Ishikawa (cell line): ENCODE measurements around the gene SPAG8.
A peak's percentile ranks its signal among the peaks of the same experiment; 100 is the strongest.

ENCODE experiments used
- CEBPB ChIP-seq: IDR thresholded peaks from 2 replicates; pipeline ENCODE4 v1.6.1; 2012
- CREB1 ChIP-seq: IDR thresholded peaks from 2 replicates; pipeline ENCODE4 v1.6.1; 2012; ENCODE audit warnings: low read depth
- EGR1 ChIP-seq: IDR thresholded peaks from 2 replicates; pipeline ENCODE4 v1.6.1; 2012
- EP300 ChIP-seq: IDR thresholded peaks from 2 replicates; pipeline ENCODE4 v1.6.1; 2012; ENCODE audit warnings: borderline replicate concordance
- FOXM1 ChIP-seq: IDR thresholded peaks from 2 replicates; pipeline ENCODE4 v1.6.1; 2012; ENCODE audit warnings: low read depth, borderline replicate concordance
- NFIC ChIP-seq: IDR thresholded peaks from 2 replicates; pipeline ENCODE4 v1.6.1; 2012
- RAD21 ChIP-seq: IDR thresholded peaks from 2 replicates; pipeline ENCODE4 v1.6.1; 2012; ENCODE audit warnings: low read depth
- TAF1 ChIP-seq: IDR thresholded peaks from 2 replicates; pipeline ENCODE4 v1.6.1; 2012; ENCODE audit warnings: low read depth, mild to moderate bottlenecking
- TCF12 ChIP-seq: IDR thresholded peaks from 2 replicates; pipeline ENCODE4 v1.6.1; 2012; ENCODE audit warnings: low read depth
- TEAD4 ChIP-seq: IDR thresholded peaks from 2 replicates; pipeline ENCODE4 v1.6.1; 2012
- YY1 ChIP-seq: IDR thresholded peaks from 2 replicates; pipeline ENCODE4 v1.6.1; 2012; ENCODE audit warnings: low read depth
- ZBTB7A ChIP-seq: IDR thresholded peaks from 2 replicates; pipeline ENCODE4 v1.6.1; 2012; ENCODE audit warnings: low read depth
- TF ChIP-seq, protein P1 (sequence below): IDR thresholded peaks from 2 replicates; pipeline ENCODE4 v1.6.1; 2012
- TF ChIP-seq, protein P2 (sequence below): IDR thresholded peaks from 2 replicates; pipeline ENCODE4 v1.6.1; 2012; ENCODE audit warnings: low read depth, mild to moderate bottlenecking
- TF ChIP-seq, protein P3 (sequence below): IDR thresholded peaks from 2 replicates; pipeline ENCODE4 v1.6.1; 2012

Gene SPAG8

DNA sequence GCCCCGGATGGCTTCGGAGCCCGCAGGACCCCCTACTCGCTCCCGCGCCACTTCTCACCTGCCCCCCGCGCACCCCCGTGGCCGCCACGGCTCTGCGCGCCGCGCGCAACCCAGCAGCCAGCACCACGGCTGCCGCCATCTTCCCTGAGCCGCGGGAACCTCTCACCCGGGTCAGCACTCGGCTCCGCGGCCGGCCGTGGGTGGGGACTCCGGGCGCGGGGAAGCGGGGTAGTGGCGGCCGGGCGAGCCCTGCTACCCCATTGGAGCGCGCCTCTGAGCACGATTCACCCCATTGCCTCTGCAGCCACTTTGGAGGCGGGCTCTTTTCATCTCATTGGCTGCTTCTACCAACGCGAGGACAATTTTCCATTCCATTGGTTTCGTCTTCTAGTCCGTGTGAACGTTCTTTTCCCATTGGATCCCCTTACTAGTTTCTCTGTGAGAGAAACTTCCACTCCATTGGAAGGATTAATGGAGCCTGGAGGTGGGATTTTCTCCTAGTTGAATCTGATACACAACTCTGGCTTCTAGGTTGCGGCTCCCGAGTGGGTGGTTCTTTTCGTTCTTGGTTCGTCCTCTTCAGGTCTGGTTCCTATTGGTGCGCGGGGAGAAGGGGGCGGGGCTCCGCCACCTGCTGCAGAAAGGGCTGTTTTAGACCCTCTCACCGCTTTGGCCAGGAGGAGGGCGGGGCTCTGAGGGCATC is 2.9 kb upstream of the SPAG8 start, which contains the start of gene HINT2:
HINT2 (minus strand) TSS at position 202 of the 703 bp plus-strand sequence; CDS start at position 139, 63 bp downstream.
- TF ChIP-seq YY1 = peak; percentile 93
- peak; percentile 89 for TF ChIP-seq TAF1
- no peak for TF ChIP-seq RAD21
- no peak for TF ChIP-seq TEAD4
- no peak for TF ChIP-seq CEBPB
- TF ChIP-seq EP300 = no peak
- TF ChIP-seq CREB1 = no peak; the same call in 1 of the 2 replicates
- TF ChIP-seq ZBTB7A = no peak
- TF ChIP-seq, protein P1, sequence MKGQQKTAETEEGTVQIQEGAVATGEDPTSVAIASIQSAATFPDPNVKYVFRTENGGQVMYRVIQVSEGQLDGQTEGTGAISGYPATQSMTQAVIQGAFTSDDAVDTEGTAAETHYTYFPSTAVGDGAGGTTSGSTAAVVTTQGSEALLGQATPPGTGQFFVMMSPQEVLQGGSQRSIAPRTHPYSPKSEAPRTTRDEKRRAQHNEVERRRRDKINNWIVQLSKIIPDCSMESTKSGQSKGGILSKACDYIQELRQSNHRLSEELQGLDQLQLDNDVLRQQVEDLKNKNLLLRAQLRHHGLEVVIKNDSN = no peak

DNA sequence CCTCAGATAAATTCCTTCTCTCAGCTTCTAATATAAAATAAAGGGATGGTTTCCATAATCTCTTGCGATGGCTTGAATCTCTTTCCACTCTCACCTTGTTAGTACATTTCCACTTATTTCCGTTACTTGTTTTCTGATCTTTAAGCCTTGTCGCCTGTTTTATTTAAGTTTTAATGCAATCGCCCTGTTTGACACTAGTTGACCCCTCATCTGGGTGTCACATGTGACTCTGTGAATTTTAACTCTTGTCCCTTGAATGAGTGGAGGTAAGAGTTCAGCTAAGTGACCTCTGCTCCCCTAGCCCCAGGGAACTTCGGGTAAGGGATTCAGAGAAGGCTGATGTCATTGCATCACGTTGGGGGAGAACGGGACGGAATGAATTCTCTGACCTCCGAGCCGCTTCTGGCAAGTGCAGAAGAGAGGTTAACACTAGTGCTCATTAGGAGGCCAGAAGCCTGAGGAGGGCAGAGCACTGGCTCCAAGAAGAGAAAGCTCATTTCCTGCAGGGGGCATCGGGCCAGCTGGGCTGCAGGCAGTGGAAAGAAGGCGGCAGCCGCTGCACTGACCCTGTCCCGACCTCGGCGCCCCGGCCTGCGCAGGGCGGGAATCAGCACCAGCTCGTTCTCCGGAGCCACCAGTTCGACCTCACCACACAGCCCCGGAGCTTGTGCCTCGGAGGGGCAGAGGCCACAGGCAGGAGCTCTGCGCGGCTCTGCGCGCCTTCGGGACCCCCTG is 2.2 kb upstream of the SPAG8 start:
- no peak for TF ChIP-seq TAF1
- no peak for TF ChIP-seq EP300
- TF ChIP-seq CEBPB = 0 out of 2 replicates have a peak, but pooled peaks have one; percentile 28
- TF ChIP-seq, protein P1 = no peak; the same call in 1 of the 2 replicates
- TF ChIP-seq, protein P2, sequence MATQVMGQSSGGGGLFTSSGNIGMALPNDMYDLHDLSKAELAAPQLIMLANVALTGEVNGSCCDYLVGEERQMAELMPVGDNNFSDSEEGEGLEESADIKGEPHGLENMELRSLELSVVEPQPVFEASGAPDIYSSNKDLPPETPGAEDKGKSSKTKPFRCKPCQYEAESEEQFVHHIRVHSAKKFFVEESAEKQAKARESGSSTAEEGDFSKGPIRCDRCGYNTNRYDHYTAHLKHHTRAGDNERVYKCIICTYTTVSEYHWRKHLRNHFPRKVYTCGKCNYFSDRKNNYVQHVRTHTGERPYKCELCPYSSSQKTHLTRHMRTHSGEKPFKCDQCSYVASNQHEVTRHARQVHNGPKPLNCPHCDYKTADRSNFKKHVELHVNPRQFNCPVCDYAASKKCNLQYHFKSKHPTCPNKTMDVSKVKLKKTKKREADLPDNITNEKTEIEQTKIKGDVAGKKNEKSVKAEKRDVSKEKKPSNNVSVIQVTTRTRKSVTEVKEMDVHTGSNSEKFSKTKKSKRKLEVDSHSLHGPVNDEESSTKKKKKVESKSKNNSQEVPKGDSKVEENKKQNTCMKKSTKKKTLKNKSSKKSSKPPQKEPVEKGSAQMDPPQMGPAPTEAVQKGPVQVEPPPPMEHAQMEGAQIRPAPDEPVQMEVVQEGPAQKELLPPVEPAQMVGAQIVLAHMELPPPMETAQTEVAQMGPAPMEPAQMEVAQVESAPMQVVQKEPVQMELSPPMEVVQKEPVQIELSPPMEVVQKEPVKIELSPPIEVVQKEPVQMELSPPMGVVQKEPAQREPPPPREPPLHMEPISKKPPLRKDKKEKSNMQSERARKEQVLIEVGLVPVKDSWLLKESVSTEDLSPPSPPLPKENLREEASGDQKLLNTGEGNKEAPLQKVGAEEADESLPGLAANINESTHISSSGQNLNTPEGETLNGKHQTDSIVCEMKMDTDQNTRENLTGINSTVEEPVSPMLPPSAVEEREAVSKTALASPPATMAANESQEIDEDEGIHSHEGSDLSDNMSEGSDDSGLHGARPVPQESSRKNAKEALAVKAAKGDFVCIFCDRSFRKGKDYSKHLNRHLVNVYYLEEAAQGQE = no peak
- TF ChIP-seq YY1 = no peak
- TF ChIP-seq, protein P3, sequence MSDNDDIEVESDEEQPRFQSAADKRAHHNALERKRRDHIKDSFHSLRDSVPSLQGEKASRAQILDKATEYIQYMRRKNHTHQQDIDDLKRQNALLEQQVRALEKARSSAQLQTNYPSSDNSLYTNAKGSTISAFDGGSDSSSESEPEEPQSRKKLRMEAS = no peak
- TF ChIP-seq CREB1 = no peak
- no peak for TF ChIP-seq RAD21
- TF ChIP-seq EGR1 = no peak
- no peak for TF ChIP-seq TEAD4
- TF ChIP-seq ZBTB7A = no peak
- peak; percentile 30; the same call in 1 of the 2 replicates for TF ChIP-seq NFIC
- no peak for TF ChIP-seq FOXM1
- TF ChIP-seq TCF12 = no peak; the same call in 1 of the 2 replicates

DNA sequence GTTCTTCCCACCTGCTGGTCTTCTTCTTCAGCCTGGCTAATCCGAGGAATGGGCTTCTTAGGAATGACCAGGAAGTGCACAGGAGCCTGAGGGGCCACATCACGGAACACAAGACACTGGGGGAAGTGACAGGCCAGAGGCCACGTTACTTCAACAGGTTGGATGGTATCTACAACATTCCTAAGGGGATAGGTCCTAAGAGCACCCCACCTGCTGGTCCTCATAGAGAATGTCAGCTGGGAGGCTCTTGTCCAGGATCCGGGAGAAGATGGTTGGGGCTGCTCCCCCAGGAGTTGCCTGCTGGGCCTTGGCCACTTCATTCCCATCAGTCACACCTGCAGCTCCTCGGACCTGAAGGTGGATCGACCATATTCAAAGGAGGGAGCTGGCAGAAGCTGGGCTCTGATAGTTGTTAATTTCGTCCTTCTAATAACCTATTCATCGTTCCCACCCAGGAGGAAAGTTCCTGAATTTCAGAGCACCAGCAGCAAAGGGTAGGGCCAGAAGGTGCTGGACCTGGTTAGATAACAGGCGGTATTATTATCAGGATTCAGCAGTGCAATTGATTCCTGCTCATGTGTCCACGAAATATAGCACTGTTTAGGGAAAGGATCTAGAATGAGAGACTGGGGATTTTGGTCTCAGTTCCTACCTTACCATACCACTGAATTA is 1.5 kb upstream of the SPAG8 start:
- TF ChIP-seq CREB1 = no peak
- no peak for TF ChIP-seq EGR1
- TF ChIP-seq FOXM1 = no peak
- no peak for TF ChIP-seq TAF1
- no peak for TF ChIP-seq TCF12
- TF ChIP-seq, protein P2 = no peak
- no peak for TF ChIP-seq CEBPB

DNA sequence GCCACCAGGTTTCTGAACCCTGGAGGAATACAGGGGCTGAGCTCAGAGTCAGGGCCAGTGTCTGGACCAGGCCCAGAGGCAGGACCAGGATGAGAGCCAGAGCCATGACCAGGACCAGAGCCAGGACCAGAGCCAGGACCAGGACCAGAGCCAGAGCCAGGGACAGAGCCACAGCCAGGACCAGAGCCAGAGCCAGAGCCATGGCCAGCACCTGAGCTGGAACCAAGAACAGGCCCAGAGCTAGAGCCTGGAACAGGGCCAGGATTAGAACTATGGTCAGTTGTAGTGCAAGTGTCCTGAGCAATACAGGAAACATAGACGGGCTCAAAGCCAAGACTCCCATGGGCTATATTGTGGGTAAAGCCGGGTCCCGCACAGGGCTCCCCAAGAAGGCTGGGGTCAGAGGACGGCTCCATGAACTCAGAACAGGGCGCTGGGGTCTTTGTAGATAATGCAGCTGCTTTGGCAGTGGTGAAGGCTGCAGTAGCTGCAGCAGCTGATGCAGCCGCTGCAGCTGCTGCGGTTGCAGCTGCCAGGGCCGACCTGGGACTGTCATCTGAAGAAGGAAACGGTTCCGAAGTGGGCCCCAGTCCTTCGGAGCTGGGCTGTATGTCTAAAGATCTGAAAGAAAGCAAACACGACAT is 559 bp downstream of the SPAG8 start:
- TF ChIP-seq EP300 (no peak), RAD21 (no peak)

DNA sequence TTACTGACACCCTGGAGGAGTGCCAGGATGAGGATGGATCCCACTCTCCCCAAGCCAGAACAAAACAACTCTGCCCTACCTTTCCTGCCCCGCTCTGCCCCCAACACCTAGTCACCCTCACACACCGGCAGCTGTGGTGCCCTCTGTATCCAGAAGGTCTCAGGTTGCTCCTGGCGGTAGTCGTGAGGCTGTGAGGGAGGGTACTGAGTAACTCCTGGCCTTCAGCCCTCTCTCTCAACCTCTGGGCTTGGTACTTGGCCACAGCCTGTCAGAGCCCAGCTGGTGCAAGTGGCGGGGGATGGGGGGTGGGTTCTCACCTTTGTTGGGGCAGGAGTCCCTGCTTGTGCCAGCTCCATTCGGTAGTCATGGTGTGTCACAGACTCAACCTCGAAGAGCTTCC is 1.9 kb downstream of the SPAG8 start:
- TF ChIP-seq EGR1 = no peak
- no peak for TF ChIP-seq EP300
- TF ChIP-seq ZBTB7A = no peak
- TF ChIP-seq, protein P2 = no peak
- no peak for TF ChIP-seq FOXM1
- no peak for TF ChIP-seq TAF1
- TF ChIP-seq CREB1 = no peak
- TF ChIP-seq CEBPB = no peak
- TF ChIP-seq, protein P3 = no peak
